RCC 7860 (cell line): ENCODE results near the gene SNX18.

ENCODE experiments used
- DNase-seq: peaks from one replicate; pipeline ENCODE4 v3.0.0-alpha.2; 2015; ENCODE audit warnings: low spot score
- FAIRE-seq: peaks from 2 replicates; lab custom pipeline; 2012; peaks lifted over from hg19 to GRCh38; lab: Jason Lieb, UNC

SNX18 gene

GRCh38 chr5:54539001-54539400 is 21.4 kb downstream of the SNX18 start:
- FAIRE-seq (no peak), DNase-seq (no peak)

GRCh38 chr5:54540286-54540685 is 22.7 kb downstream of the SNX18 start:
- FAIRE-seq (no peak), DNase-seq (no peak)

GRCh38 chr5:54541823-54542783 is 24.5 kb downstream of the SNX18 start:
- DNase-seq = no peak
- FAIRE-seq = no peak

GRCh38 chr5:54544044-54544443 is 26.5 kb downstream of the SNX18 start:
- no peak for DNase-seq
- no peak for FAIRE-seq

- FAIRE-seq (no peak), DNase-seq (no peak)
These were observed 28.2 kb downstream of the SNX18 start for GRCh38 chr5:54545796-54546195.

- no peak for FAIRE-seq
- no peak for DNase-seq
These were observed 30.2 kb downstream of the SNX18 start for GRCh38 chr5:54547711-54548250.

- DNase-seq (no peak), FAIRE-seq (no peak)
These were observed 31.0 kb downstream of the SNX18 start for GRCh38 chr5:54548565-54548964.

GRCh38 chr5:54551292-54551691 is 33.7 kb downstream of the SNX18 start:
- FAIRE-seq = no peak
- DNase-seq = no peak

- FAIRE-seq (no peak), DNase-seq (no peak)
These were observed 34.4 kb downstream of the SNX18 start for GRCh38 chr5:54551926-54552325.

- FAIRE-seq (no peak), DNase-seq (no peak)
These were observed 34.9 kb downstream of the SNX18 start for GRCh38 chr5:54552446-54552845.

- DNase-seq = no peak
- FAIRE-seq = no peak
These were observed 36.2 kb downstream of the SNX18 start for GRCh38 chr5:54553659-54554207.

GRCh38 chr5:54556141-54556540 is 38.6 kb downstream of the SNX18 start:
- DNase-seq = no peak
- no peak for FAIRE-seq

- no peak for DNase-seq
- no peak for FAIRE-seq
These were observed 40.8 kb downstream of the SNX18 start for GRCh38 chr5:54558362-54558761.

- no peak for FAIRE-seq
- no peak for DNase-seq
These were observed 44.1 kb downstream of the SNX18 start for GRCh38 chr5:54561651-54562050.

GRCh38 chr5:54563083-54563761 is 45.7 kb downstream of the SNX18 start:
- FAIRE-seq = no peak

GRCh38 chr5:54567996-54568395 is 50.4 kb downstream of the SNX18 start:
- FAIRE-seq (no peak), DNase-seq (no peak)

More at GRCh38 chr5:54563083-54563761, 45.7 kb downstream of the SNX18 start:
- DNase-seq = no peak

- no peak for FAIRE-seq
- no peak for DNase-seq
These were observed 53.4 kb downstream of the SNX18 start for GRCh38 chr5:54570916-54571315.

GRCh38 chr5:54571462-54571861 is 53.9 kb downstream of the SNX18 start:
- FAIRE-seq = no peak
- no peak for DNase-seq

GRCh38 chr5:54573812-54574489 is 56.4 kb downstream of the SNX18 start:
- no peak for DNase-seq
- FAIRE-seq = no peak

GRCh38 chr5:54577528-54577927 is 60.0 kb downstream of the SNX18 start:
- FAIRE-seq = no peak
- DNase-seq = no peak
